ENCODE results near the gene ABCD1.
"Not testable (repeated sequence)": the region's sequence is repeated elsewhere in the genome, so short reads cannot be mapped to it uniquely, and the experiment has no call there.

Gene ABCD1

DNA sequence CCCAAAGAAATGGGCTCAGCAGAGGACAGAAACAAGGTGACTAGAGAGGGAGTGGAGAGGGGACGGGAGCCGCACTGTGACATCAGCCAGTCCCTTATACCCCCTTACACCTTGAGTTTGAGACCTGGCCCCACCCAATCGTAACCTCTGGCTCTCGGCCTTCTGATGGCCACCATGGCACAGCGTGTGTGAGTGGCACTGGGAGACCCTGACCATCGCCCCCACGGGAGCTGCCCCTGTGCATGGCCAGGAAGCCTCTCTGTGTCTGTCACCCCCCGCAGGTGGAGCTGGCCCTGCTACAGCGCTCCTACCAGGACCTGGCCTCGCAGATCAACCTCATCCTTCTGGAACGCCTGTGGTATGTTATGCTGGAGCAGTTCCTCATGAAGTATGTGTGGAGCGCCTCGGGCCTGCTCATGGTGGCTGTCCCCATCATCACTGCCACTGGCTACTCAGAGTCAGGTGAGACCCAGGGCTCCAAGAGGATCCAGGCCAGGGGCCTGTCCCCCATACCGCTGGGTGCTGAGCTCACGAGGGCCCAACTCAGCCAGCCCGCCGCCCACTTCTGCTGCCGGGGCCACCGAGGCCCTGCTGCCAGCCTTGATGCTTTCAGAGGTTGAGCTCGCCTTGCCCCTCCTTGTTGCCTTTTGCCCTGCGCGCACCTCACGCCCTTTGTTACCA is 4.4 kb downstream of the ABCD1 start:
- no peak overlapping the region for H3K9ac ChIP-seq (ENCODE audit: low read depth, low read length, poor library complexity, severe bottlenecking)
- H3F3A ChIP-seq (ENCODE audit: low read depth): no peaks in the 10 kb centered on the region
- H3K27me3 ChIP-seq (ENCODE audit: insufficient read depth, low read length, poor library complexity, severe bottlenecking): no peaks in the 10 kb centered on the region
- TF ChIP-seq EZH2phosphoT487 (IDR thresholded peaks at IDR 0.05; ENCODE audit: borderline replicate concordance): no peak
- TF ChIP-seq, protein P1, sequence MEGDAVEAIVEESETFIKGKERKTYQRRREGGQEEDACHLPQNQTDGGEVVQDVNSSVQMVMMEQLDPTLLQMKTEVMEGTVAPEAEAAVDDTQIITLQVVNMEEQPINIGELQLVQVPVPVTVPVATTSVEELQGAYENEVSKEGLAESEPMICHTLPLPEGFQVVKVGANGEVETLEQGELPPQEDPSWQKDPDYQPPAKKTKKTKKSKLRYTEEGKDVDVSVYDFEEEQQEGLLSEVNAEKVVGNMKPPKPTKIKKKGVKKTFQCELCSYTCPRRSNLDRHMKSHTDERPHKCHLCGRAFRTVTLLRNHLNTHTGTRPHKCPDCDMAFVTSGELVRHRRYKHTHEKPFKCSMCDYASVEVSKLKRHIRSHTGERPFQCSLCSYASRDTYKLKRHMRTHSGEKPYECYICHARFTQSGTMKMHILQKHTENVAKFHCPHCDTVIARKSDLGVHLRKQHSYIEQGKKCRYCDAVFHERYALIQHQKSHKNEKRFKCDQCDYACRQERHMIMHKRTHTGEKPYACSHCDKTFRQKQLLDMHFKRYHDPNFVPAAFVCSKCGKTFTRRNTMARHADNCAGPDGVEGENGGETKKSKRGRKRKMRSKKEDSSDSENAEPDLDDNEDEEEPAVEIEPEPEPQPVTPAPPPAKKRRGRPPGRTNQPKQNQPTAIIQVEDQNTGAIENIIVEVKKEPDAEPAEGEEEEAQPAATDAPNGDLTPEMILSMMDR (conservative IDR thresholded peaks at IDR 0.05; ENCODE audit: low read length): no peak
- no peaks in the 10 kb centered on the region for H3K36me3 ChIP-seq (ENCODE audit: insufficient read depth, low read length)
- no peaks in the 10 kb centered on the region for H4K20me1 ChIP-seq (ENCODE audit: insufficient read depth, low read length, poor library complexity, severe bottlenecking)
- H3K4me3 ChIP-seq (ENCODE audit: low read length, poor library complexity, severe bottlenecking): no peak overlapping the region
- no peaks in the 10 kb centered on the region for H3K9me3 ChIP-seq (ENCODE audit: insufficient read depth, low read depth, low read length)
- H2AFZ ChIP-seq (ENCODE audit: low read length): no peak overlapping the region
- no peak overlapping the region for H3K4me2 ChIP-seq (ENCODE audit: low read depth, low read length, poor library complexity, severe bottlenecking)
- no peaks in the 10 kb centered on the region for H3K9me2 ChIP-seq (replicated peaks; ENCODE audit: low read depth, low read length)
- H3K4me1 ChIP-seq (ENCODE audit: insufficient read depth, low read length, poor library complexity, severe bottlenecking): peaks cover 24% of the 10 kb centered on the region
- H3K79me2 ChIP-seq (ENCODE audit: insufficient read depth, low read length): peaks cover 9% of the 10 kb centered on the region; the same call in 1 of the 2 replicates

DNA sequence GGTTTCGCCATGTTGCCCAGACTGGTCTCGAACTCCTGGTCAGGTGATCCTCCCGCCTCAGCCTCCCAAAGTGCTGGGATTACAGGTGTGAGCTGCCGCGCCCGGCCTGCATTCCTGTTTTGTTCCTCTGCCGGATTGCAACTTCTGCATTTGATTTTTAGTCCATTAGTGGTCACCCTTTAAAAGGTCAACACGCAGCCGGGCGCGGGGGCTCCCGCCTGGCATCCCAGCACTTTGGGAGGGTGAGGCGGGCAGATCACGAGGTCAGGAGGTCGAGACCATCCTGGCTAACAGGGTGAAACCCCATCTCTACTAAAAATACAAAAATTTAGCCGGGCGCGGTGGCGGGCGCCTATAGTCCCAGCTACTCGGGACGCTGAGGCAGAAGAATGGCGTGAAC is 5.5 kb downstream of the ABCD1 start:
- H3K4me1 ChIP-seq (ENCODE audit: insufficient read depth, low read length, poor library complexity, severe bottlenecking): peaks cover 21% of the 10 kb centered on the region
- not testable (repeated sequence) for H4K20me1 ChIP-seq (ENCODE audit: insufficient read depth, low read length, poor library complexity, severe bottlenecking); H3F3A ChIP-seq (ENCODE audit: low read depth); H3K4me2 ChIP-seq (ENCODE audit: low read depth, low read length, poor library complexity, severe bottlenecking); H3K9ac ChIP-seq (ENCODE audit: low read depth, low read length, poor library complexity, severe bottlenecking); H3K27me3 ChIP-seq (ENCODE audit: insufficient read depth, low read length, poor library complexity, severe bottlenecking); H3K79me2 ChIP-seq (ENCODE audit: insufficient read depth, low read length); H3K36me3 ChIP-seq (ENCODE audit: insufficient read depth, low read length); H3K9me3 ChIP-seq (ENCODE audit: insufficient read depth, low read depth, low read length); H3K9me2 ChIP-seq (replicated peaks; ENCODE audit: low read depth, low read length); H3K4me3 ChIP-seq (ENCODE audit: low read length, poor library complexity, severe bottlenecking); H2AFZ ChIP-seq (ENCODE audit: low read length)

DNA sequence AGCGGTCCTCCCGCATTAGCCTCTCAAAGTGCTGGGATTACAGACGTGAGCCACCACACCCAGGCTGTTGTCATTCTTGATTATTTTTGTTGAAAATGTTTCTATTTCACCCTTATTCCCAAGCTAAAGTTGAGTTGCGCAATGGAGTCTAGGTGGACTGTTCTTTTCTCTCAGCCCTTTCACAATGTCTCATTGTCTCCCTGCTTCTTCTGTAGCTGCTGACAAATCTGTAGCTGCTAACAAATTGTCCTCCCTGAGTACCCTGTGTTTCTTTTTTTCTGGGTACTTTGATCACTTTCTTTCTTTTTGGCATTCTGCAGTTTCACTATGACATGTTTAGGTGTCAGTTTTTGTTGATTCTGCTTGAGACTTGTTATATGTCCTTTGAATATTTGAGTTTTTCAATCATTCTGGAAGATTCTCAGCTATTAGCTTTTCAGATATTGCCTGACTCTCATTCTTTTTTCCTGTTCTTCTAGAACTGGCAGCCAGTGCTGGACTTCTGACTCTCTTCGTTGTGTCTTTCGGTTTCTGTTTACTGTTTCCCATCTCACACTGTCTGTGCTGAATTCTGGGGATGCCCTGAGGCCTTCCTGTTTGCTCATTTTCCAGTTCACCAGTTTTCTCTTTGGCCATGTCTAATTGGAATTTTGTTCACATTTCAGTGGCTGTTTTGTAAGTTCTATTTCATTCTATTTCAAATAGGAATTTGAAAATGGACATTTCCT is 6.6 kb downstream of the ABCD1 start:
- no peaks in the 10 kb centered on the region for H3K9me3 ChIP-seq (ENCODE audit: insufficient read depth, low read depth, low read length)
- no peak overlapping the region for H3K4me2 ChIP-seq (ENCODE audit: low read depth, low read length, poor library complexity, severe bottlenecking)
- TF ChIP-seq, protein P1 (conservative IDR thresholded peaks at IDR 0.05; ENCODE audit: low read length): no peak
- no peak for TF ChIP-seq EZH2phosphoT487 (IDR thresholded peaks at IDR 0.05; ENCODE audit: borderline replicate concordance)
- H3K79me2 ChIP-seq (ENCODE audit: insufficient read depth, low read length): no peaks in the 10 kb centered on the region
- H3F3A ChIP-seq (ENCODE audit: low read depth): no peaks in the 10 kb centered on the region
- no peaks in the 10 kb centered on the region for H3K9me2 ChIP-seq (replicated peaks; ENCODE audit: low read depth, low read length)
- no peaks in the 10 kb centered on the region for H4K20me1 ChIP-seq (ENCODE audit: insufficient read depth, low read length, poor library complexity, severe bottlenecking)
- H3K4me1 ChIP-seq (ENCODE audit: insufficient read depth, low read length, poor library complexity, severe bottlenecking): peaks cover 23% of the 10 kb centered on the region
- no peak overlapping the region for H2AFZ ChIP-seq (ENCODE audit: low read length)
- H3K4me3 ChIP-seq (ENCODE audit: low read length, poor library complexity, severe bottlenecking): no peak overlapping the region
- H3K36me3 ChIP-seq (ENCODE audit: insufficient read depth, low read length): no peaks in the 10 kb centered on the region
- H3K27me3 ChIP-seq (ENCODE audit: insufficient read depth, low read length, poor library complexity, severe bottlenecking): no peaks in the 10 kb centered on the region
- H3K9ac ChIP-seq (ENCODE audit: low read depth, low read length, poor library complexity, severe bottlenecking): no peak overlapping the region
